Measurements from ENCODE around the gene AP1S2.
"Not testable (repeated sequence)": the region's sequence is repeated elsewhere in the genome, so short reads cannot be mapped to it uniquely, and the experiment has no call there.

AP1S2 gene

DNA sequence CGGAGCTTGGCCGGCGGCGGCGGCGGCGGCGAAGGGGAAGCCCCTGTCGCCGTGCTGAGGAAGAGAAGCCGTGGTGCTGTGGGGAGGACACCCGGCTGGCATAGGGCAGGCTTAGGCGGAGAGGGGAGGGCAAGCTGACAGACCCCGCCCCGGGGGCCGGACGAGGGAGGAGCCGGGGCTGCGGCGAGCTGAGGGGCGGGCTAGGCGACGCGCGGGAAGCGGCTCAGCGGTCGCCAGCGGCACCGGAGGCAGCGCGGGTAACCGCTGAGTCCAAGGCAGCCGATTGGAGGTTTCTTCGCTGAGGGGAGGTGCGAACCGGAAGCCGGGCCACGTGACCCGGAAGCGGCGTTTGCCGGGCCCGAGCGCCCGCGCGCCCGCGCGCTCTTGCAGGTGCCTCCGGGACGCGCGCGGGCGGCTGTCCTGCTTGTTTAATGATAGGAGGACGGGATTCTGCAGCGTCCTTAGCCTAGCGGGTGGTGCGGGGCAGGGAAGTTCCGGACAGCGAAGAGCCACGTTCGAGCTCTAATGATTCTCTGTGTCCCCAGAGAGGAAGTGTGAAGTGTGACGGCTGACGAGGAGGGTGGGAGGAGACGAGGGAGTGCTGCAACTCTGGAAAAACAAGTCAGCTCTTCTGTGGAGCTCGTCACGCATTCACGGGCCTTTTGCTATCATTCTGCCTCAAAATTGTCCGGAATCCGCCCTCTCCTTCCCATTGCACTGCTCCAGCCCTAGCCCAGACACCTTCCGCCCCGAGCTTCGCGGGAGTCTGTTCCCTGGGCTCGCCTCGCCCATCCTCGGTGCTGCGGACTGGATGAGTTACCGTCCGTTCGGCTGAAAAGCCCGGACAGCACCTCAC is at the start of gene AP1S2:
TSS of gene AP1S2 (minus strand) at position 102 of the 856 bp plus-strand sequence. CDS start 2,289 bp downstream, outside the sequence.
- peak; percentile 85 for DNase-seq

DNA sequence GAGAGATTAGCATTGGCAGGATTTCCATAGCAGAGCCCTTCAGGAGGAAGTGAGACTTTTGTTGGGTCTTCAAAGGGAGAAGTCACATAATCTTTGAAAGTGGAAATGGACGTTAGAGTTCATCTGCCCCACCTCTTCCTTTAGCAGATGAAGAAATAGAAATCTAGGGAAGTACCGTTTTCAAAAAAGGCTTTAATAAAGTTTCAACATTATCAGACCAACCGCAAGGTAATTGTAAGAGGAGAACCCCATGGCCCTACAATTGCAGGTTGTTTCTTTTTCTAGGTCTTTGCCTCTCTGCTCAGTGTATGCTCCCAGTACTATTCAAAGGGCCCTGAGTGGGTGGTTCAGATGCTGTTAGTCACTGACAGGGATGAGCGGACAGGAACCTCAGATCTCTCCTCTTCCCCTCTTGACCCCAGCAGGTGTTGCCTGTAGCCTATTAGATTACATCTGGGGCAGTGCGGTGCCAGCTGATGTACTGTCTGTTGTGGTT is 48.6 kb upstream of the AP1S2 start:
- DNase-seq, result no peak

DNA sequence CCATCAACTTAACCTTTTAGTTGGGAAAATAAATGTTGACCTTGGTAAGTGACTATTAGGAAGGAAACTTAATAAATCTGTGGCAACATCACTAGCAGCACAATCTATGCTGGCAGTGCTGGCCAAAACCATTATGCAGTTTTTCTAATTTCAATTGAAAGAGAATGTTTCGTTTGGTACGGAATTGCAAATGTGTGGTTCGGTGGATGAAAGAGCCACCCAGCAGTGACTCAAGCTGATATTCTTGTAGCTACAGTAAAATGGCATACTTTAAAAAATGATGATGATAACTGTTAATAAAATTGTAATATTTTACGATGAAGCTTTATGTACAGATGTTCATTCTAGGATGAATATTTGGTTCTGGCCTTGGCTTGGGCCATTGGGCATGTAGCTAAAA is 40.7 kb upstream of the AP1S2 start:
- DNase-seq, result no peak

DNA sequence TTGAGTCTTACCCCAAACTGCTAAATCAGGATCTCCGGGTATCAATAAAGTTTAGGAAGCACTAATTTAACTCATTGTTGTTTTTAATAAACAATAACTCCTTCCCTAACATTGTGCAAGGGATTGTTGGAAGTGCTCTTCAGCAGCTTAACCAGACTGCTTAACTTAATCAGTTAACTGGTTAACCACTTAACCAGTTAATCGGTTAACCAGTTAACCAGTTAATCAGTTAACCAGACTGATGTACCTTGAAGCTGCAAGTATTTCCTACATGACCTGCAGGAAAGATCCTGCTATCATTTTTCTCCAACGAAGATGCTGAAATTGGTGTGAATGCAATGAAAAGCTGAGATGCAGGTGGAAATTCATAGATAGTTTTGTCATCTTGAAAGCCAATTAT is 40.1 kb upstream of the AP1S2 start:
- no peak for DNase-seq

DNA sequence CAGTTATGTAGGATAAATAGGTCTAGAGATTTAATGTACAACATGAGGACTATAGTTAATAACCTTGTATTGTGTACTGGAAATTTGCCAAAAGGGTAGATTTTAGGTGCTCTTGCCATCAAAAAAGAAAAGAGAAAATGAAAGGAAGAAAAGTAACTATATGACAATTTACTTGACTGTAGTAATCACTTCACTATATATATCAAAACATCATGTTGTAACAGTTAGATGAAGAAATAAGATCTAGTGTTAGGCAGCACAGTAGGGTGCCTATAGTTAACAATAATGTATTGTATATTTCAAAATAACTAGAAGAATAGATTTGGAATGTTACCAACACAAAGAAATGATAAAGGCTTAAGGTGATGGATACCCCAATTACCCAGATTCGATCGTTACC is 35.9 kb upstream of the AP1S2 start:
- no peak for DNase-seq

DNA sequence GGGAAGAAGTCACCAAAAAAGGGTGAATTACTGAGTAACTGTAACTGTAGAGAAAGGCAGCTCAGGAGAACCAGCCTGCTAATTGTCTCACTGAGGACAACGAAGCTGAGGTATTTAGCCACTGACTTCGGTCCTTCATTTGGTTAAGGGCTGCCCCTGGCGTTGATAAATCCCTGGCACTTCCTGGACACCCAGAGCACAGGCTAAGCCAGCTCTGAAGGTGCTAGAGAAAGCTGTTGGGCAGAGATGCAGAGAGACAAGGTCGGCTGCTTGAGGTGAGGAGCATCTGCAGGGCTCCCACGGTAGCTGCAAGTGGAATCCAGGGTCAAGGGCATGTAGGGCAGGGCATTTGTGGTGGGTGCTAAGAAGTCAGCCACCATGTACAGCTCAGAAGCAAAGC is 33.4 kb upstream of the AP1S2 start:
- DNase-seq, result no peak

DNA sequence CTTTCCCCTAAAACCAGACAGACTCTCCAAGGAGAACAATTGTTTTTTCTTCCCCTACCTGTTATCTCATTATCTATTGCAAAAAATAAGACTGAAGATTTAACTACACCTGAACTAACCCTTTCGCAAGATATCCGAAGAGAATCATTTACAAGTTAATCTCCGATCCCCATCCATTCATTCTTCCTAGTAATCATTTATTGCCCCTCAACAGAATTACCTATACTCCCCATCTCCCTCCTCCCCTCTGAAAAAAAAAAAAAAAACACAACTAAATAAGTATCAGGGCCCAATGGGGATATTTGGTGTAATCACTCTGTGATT is 28.9 kb upstream of the AP1S2 start:
- DNase-seq, result no peak

DNA sequence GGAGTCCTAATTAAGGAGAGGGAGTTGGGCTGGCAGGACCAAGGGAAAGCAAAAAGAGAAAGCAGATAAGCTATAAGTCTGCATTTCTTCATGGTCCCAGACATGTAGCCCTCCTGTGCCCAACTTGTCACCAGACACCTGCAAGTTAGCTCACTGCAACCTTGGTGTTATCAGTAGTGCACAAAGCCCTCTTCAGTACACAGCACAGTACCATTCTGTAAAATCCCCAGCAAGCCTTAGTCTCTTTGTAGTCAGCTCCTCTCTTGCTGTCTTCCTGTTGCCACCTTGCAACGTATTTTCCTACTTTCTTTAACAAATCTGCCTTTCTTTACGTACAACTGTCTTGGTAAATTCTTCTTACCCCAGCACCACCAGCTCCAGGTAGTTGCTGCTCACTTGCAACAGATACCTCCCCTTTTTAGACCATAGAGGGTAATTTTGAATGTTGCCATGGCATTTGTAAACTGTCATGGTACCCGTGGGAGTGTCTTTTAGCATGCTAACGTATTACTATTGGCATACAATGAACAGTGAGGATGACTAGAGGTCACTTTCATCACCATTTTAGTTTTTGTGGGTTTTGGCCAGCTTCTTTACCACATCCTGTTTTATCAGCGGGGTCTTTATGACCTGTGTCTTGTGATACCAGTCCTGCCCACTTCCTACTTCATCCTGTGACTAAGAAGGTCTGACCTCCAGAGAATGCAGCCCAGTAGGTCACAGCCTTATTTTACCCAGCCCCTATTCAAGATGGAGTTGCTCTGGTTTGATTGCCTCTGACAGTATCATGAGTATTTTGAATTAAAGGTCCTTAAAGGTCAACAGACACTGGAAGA is 28.3 kb upstream of the AP1S2 start:
- DNase-seq, result no peak

DNA sequence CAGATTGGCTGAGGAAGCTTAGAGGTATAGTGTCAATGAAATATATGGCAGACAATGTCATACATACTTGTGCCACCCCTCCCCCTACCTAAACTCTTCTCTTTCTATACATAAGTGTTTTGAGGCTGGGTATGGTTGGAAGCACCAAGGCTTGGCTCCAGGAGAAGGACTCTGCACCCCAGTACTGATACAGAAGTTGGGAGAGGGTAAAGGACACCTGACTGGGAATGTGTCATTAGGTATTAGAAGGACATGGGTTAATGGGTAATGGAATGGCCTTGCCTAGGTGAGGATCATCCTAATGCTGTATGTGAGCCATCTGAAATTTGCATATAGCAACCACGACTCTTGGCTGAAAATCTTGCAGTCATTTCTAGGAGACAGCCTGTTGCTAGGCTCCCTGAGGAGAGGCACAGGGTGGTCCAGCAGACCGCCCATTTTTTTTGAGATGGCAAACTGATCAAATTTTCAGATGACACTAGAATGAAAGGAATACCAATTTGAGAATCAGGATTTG is 26.8 kb upstream of the AP1S2 start:
- DNase-seq, result no peak

DNA sequence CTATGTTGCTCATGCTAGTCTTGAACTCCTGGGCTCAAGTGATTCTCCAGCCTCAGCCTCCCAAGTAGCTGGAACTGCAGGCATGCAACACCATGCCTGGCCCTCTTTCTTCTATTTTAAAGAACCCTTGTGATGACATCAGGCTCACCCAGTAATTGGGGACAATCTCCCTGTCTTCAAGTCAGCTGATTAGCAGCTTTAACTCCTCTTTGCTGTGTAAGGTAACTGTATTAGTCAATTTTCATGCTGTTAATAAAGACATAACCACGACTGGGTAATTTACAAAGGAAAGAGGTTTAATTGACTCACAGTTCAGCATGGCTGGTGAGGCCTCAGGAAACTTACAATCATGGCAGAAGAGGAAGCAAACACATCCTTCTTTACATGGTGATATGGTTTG is 23.3 kb upstream of the AP1S2 start:
- DNase-seq, result not testable (repeated sequence)

DNA sequence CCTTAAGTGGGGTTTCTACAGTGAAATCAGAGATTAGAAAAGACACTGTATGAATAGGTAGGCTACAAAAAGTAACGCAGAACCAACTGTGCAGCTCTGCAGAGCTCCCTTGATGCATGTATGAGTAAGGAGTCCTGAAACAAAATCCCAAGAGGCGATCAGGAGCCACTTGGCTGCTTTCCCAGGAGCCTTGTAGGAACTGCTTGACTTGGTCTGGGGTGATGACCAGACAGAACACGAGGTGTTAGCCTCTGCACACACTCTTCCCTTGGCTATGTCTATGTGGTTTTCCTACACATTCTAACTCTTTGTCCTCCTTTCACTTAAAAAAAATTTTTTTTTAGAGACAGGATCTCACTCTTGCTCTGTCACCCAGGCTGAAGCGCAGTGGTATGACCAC is 22.8 kb upstream of the AP1S2 start:
- DNase-seq, result no peak

DNA sequence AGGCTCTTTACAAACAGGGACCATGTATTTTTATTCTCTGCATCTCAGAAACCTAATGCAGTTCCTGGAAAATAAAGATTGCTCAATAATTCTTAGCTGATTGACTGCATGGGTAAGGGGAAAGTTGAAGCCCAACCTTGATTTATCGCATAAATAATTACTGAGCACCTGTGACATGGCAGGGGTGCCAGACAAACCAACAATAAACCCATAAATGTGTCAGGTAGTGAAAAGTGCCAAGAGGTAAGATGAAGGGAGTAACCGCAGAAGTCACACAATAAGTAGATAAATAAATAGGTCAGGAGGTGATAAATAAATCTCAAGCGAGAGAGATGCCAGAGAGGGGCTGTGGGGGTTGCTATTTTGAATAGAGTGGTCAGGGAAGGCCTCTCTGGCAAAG is 20.1 kb upstream of the AP1S2 start:
- DNase-seq, result no peak

DNA sequence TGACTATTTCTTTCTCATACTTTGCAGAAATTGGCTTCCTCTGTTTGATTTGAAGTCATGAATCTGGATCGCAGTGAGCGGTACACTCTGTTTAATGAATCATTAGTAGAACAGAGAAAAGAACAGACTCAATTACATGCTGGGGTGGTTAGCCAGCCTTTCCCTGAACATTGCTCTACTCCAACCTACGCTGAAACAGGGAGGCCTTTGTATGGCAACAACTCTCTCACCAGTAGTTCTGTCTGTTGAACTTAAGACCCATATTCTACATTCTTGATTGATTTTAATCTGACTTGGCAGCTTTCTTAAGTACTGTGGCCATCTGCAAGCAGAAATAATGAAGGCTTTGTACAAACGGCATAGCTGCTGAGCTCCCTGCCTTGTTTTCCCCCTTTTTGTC is 19.0 kb upstream of the AP1S2 start:
- DNase-seq, result no peak

DNA sequence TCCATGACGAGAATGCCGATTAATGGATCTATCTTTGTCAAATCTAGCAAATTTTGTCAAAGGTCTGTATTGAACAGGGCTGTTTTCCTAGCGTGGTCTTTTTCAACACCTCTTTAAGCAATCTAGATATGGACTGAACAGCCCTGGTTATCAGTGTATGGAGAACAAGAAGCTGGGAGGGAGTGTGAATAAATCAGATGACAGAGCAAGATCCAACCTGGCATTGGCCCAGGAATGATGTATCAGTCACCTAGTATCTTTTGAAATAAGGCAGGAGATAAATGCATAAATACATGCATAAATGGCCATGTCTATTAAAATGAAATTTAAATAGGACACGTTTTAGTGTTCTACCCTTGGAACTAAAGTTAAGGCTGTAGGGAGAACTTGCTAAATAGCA is 15.7 kb upstream of the AP1S2 start:
- no peak for DNase-seq

DNA sequence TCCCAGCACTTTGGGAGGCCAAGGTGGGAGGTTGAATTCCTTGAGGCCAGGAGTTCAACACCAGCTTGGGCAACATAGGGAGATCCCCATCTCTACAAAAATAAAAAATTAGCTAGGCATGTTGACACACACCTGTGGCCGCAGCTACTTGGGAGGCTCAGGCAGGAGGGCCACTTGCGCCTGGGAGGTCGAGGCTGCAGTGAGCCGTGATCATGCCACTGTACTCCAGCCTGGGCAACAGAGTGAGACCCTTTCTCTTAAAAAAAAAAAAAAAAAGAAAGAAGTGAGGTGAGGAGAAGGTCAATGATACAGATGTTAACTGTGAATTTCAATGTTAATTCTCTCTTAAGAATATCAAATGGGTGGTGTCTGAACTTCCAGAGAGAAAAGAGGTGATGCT is 15.1 kb upstream of the AP1S2 start:
- no peak for DNase-seq

DNA sequence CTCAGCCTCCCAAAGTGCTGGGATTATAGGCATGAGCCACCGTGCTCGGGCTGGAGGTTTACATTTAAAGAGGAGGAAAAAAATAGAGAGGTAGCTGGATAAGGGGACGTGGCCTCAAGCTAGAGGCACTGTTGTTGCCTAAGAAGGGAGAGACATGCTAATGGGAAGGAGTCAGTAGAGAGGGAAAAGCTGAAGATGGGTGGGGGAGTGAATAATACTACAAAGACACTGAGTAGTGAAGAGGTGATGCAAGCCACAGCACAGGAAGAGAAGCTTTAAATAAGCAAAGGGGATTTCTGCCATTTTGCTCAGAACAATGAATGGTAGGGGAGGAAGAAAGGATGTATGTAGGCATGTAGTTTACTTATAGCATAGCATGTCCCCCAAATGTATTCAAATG is 11.5 kb upstream of the AP1S2 start:
- no peak for DNase-seq

DNA sequence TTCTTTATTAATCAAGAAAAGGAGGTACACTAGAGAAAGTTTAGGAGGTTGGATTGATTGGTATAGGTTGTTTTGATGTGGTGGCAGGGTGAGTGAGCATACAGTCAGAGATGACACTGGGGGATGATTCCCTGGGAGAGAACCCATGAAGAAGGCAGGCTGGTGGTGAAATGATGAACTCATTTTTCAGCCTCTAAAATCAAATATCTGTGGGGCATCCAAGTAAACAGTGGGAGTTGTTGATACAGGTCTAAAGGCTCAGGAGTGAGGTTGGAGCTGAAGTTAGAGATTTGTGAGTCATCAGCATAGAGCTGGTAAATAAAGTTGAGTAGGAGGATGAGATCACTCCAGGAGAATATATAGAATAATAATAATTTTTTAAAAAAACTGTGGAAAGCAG is 10.0 kb upstream of the AP1S2 start:
- DNase-seq, result no peak

DNA sequence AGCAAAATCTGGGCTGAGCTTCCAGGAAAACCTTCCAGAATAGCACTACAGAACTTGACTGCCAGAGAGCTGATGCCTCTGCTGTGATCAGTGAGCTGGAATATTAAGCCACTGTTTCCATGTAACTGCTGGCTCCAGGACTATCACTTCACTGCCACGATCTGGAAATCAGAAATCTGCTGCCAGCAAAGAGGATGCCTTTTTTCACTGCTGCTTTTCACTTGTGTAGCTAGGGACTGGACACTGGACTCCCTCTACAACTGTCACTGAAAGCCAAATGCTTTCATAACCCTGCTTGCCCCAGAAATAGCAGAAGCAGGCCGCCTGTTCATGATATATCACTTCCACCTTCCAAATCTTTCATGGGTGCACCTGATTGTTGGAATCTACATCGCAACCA is 9.4 kb upstream of the AP1S2 start:
- no peak for DNase-seq

DNA sequence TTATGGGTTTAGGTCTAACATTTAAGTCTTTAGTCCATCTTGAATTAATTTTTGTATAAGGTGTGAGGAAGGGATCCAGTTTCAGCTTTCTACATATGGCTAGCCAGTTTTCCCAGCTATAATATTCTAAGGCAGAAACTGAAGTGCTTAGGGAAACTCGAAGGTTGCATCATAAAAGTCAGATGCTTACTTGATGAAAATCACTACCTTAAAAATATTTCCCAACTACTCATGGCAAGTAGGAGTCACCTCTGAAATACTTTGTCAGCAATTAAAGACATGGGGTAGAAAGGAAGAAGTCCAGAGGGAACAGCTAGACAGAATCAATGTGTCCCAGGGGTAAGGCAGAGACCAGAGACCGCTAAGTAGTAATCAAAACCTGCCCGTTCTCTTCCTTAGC is 6.3 kb upstream of the AP1S2 start:
- no peak for DNase-seq

DNA sequence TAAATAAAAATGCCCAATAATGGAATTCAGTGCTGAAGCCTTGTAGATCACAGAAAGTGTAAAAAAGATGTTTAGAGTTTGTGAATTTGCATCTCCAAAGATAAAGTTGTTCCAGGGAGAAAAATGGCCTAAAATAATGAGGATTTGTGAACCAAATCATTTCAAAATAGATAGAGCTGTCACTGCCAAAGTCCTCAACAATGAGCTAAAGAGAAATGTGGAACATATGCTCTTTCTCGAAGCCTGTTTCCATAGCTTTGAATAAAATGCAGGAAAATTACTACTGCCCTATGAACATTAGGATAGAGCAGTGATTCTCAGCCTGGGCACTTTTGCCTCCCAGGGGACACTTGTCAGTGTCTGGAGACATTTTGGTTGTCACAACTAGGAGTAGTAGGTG is 3.4 kb upstream of the AP1S2 start:
- no peak for DNase-seq

DNA sequence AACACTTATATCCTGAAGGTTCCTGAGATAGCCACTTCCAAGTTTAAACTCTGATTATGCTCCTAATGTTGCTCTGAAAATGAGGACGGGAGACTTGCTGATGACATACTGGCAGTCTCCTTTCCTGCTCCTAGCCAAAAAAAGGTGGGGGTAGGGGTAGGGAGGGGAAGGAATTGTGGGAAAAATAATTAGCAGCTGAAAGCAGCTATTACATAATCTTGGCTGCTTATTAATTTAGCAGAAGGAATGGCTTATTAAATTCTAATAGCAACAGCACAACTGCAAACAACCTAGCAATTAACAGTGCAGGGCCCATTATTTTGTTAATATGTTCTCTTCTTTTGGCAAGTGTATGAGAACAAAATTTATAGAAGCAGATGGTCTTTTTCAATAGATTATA is 2.0 kb upstream of the AP1S2 start:
- no peak for DNase-seq

DNA sequence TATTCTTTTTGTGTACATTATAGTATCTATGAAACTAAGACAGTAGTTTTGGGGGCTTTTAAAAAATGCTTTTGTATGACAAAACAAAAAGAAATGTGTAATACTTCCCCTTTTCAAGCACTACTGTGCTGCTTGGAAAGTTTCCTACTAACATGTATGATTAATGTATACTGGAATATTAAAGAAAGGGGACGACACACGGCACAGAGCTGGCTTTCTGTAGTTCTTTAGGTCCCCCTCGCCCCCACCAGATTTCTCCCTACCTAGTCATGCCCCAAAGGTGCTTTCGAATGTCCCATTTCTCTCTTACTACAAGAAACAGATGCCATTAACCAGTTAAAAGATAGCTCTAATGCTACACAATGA is 1.6 kb upstream of the AP1S2 start:
- DNase-seq, result no peak

DNA sequence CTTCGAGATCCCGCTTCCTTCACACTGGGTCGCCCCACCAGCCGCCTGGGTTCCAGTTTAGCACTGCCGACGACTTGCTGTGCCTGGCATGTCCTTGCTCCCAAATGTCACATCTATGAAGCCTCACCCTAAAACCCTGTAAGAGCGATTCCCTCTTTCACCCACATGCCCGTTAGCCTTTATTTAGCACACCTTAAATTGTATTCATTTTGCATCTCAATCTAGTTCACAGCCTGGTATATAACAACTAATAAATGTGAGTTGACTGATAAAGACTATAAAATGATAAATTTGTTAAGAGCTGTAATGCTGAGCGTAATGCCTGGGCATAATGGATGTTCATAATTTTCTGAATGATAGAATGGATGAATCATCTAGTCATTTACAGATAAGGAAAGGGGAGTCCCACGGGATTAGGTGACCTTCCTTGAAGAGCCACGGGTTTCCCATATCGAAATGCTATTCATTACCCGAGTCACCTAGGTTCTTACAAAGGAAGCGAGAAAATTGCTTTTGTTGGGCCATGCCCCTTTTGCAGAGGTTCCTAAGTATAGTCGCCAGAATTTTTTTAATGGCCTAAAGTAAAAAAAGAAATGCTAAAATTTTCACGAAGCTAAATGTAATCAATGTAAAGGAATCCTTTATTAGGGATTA is 1.1 kb upstream of the AP1S2 start:
- no peak for DNase-seq
